Gastroesophageal sphincter (tissue), 4 donors: Measurements from ENCODE around the gene LRCH3. TPM values are rescaled to one million over a fixed set of nuclear protein-coding genes. Genes with fewer than 3 reads are reported as not detected.
"Not testable (repeated sequence)": the region's sequence is repeated elsewhere in the genome, so short reads cannot be mapped to it uniquely, and the experiment has no call there.

Source experiments
- ATAC-seq: fragments of 150-250 bp; one replicate; pipeline ENCODE4 v1.9.1; 2016; ENCODE audit warnings: mild to moderate bottlenecking, moderate library complexity
- H3K27ac ChIP-seq, 4 donors: fragments of 200-600 bp; sonication (generic) in 3 of 4; 1 replicate in 3 of 4; 2 replicates in 1 of 4; pipeline ENCODE4 v1.5.1; 2016 to 2019
- H3K27me3 ChIP-seq: fragments of 200-600 bp; sonication (generic); one replicate; pipeline ENCODE4 v1.5.1; 2019
- H3K36me3 ChIP-seq, 2 donors: fragments of 200-600 bp; sonication (generic); one replicate each; pipeline ENCODE4 v1.5.1; 2019; ENCODE audit warnings: control low read depth in 1 of 2
- H3K4me1 ChIP-seq, 3 donors: fragments of 200-600 bp; sonication (generic); 1 replicate in 2 of 3; 2 replicates in 1 of 3; pipeline ENCODE4 v1.5.1; 2016 to 2019; ENCODE audit warnings: control low read depth in 2 of 3
- H3K4me3 ChIP-seq, 2 donors: fragments of 200-600 bp; sonication (generic); one replicate each; pipeline ENCODE4 v1.5.1; 2019; ENCODE audit warnings: mild to moderate bottlenecking in 1 of 2, moderate library complexity in 1 of 2
- H3K9me3 ChIP-seq, 3 donors: fragments of 200-600 bp; sonication (generic); one replicate each; pipeline ENCODE4 v1.5.1; 2017 to 2019; ENCODE audit warnings: control low read depth in 2 of 3
- CTCF ChIP-seq, 4 experiments: fragments of 200-600 bp in 2 of 4; fragments of 450-650 bp in 2 of 4; sonication (generic) in 1 of 4; IDR thresholded peaks; one replicate each; pipeline ENCODE4 v1.5.1; 2017 to 2019; ENCODE audit warnings: antibody characterized with exemption in 4 of 4, mild to moderate bottlenecking in 2 of 4, moderate library complexity in 2 of 4
- EP300 ChIP-seq: sonication (generic); formaldehyde crosslinking; IDR thresholded peaks from one replicate; pipeline ENCODE4 v1.6.1; 2017; ENCODE audit warnings: antibody characterized with exemption, mild to moderate bottlenecking
- POLR2A ChIP-seq, 2 donors: fragments of 450-650 bp; IDR thresholded peaks; one replicate each; pipeline ENCODE4 v1.6.1; 2017; ENCODE audit warnings: antibody characterized with exemption in 2 of 2, mild to moderate bottlenecking in 2 of 2, moderate library complexity in 1 of 2
- POLR2AphosphoS5 ChIP-seq: sonication (generic); formaldehyde crosslinking; IDR thresholded peaks from one replicate; pipeline ENCODE4 v1.6.1; 2017; ENCODE audit warnings: antibody characterized with exemption
- WGBS, 2 donors: methylation state at CpG; one replicate each; pipeline ENCODE4 v1.1.5; 2018; ENCODE audit warnings: low coverage in 1 of 2; 5-methylcytosine and 5-hydroxymethylcytosine counted together
- total RNA-seq, 4 donors: library from RNA; depleted of rRNA; stranded (reverse); fragments of >200 nt; gene quantifications; one replicate each; pipeline ENCODE4 v1.1.0, GENCODE V29; 2016

The LRCH3 gene
- total RNA-seq, 4 donors from 2014 or later, result 39.0 to 158 (median 69.6) TPM

- 76% methylated on average over 9 to 10 of the region's 33 CpGs for WGBS, 2 donors
Observed at GRCh38 chr3:197912741-197913476, 121.9 kb downstream of the LRCH3 start.

GRCh38 chr3:197913641-197914380, 122.8 kb downstream of the LRCH3 start:
- Histone ChIP-seq H3K9me3 (no peaks in the 10 kb centered on the region), H3K27ac (no peak overlapping the region), H3K36me3 (peaks cover 0 to 21% of the 10 kb centered on the region in 2 donors), H3K27me3 (no peaks in the 10 kb centered on the region), H3K4me1 (no peaks in the 10 kb centered on the region), H3K4me3 (no peak overlapping the region)
- no peak for ATAC-seq
- TF ChIP-seq POLR2AphosphoS5 (no peak), CTCF (IDR thresholded peaks at IDR 0.05) (no peak), POLR2A (IDR thresholded peaks at IDR 0.05) (no peak), EP300 (no peak)
- whole genome bisulfite sequencing, 2 donors, result 93 to 97% methylated on average over 6 to 12 of the region's 12 CpGs

More at GRCh38 chr3:197912741-197913476, 121.9 kb downstream of the LRCH3 start:
- Histone ChIP-seq H3K4me3 (no peak overlapping the region), H3K27ac (no peak overlapping the region), H3K4me1 (no peaks in the 10 kb centered on the region), H3K36me3 (peaks cover 0 to 19% of the 10 kb centered on the region in 2 donors), H3K27me3 (no peaks in the 10 kb centered on the region), H3K9me3 (no peaks in the 10 kb centered on the region)
- TF ChIP-seq CTCF (IDR thresholded peaks at IDR 0.05) (no peak), EP300 (no peak), POLR2A (IDR thresholded peaks at IDR 0.05) (no peak), POLR2AphosphoS5 (no peak)
- ATAC-seq, result no peak

DNA sequence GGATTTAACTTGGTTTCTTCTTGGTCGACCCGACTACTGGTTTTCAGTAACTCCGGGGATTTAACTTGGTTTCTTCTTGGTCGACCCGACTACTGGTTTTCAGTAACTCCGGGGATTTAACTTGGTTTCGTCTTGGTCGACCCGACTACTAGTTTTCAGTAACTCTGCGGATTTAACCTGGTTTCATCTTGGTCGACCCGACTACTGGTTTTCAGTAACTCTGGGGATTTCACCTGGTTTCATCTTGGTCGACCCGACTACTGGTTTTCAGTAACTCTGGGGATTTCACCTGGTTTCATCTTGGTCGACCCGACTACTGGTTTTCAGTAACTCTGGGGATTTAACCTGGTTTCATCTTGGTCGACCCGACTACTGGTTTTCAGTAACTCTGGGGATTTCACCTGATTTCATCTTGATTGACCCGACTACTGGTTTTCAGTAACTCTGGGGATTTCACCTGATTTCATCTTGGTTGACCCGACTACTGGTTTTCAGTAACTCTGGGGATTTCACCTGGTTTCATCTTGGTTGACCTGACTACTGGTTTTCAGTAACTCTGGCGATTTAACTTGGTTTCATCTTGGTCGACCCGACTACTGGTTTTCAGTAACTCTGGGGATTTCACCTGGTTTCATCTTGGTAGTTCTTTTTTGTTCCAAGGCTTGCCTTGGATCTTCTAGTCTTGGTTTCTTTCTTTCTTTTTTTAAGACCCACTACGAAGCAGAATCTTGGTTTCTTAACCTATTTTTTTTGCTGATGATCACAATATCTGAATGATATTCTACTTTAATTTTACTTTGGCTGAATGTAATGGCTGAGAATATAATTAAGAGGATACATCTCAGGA, 130.6 kb downstream of the LRCH3 start:
- 59 to 76% methylated on average over 5 to 16 of the region's 24 CpGs for WGBS, 2 donors

GRCh38 chr3:197926418-197926817, 135.4 kb downstream of the LRCH3 start:
- no peak overlapping the region for H3K27ac ChIP-seq
- H3K4me1 ChIP-seq, result no peaks in the 10 kb centered on the region
- no peak for ATAC-seq
- WGBS, 2 donors, result 51 to 65% methylated on average over 5 to 7 of the region's 7 CpGs
- H3K4me3 ChIP-seq, result no peak overlapping the region
- peaks cover 0 to 70% of the 10 kb centered on the region in 2 donors for H3K36me3 ChIP-seq
- no peak for TF ChIP-seq POLR2A (IDR thresholded peaks at IDR 0.05)
- TF ChIP-seq CTCF (IDR thresholded peaks at IDR 0.05), result no peak
- TF ChIP-seq EP300, result no peak
- TF ChIP-seq POLR2AphosphoS5, result no peak
- no peaks in the 10 kb centered on the region for H3K9me3 ChIP-seq
- no peaks in the 10 kb centered on the region for H3K27me3 ChIP-seq

More for the DNA sequence above, 130.6 kb downstream of the LRCH3 start:
- not testable (repeated sequence) for H3K27me3 ChIP-seq, ATAC-seq, H3K4me1 ChIP-seq, H3K4me3 ChIP-seq, H3K27ac ChIP-seq, H3K9me3 ChIP-seq
- peaks cover 0 to 44% of the 10 kb centered on the region in 2 donors for H3K36me3 ChIP-seq

DNA sequence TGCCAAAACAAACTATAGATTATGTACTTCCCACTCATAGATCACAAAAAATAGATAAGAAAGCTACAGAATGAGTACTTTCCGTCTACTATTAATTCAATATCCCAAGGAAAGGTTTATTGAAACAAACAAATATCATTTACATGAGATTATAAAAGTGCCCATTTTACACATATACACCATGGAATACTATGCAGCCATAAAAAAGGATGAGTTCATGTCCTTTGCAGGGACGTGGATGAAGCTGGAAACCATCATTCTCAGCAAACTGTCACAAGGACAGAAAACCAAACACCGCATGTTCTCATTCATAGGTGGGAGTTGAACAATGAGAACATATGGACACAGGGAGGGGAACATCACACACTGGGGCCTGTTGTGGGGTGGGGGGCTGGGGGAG, 136.5 kb downstream of the LRCH3 start:
- not testable (repeated sequence) for H3K27me3 ChIP-seq, ATAC-seq, H3K4me1 ChIP-seq, H3K9me3 ChIP-seq, H3K4me3 ChIP-seq, H3K27ac ChIP-seq
- peaks cover 0 to 66% of the 10 kb centered on the region in 2 donors for H3K36me3 ChIP-seq
- 95 to 100% methylated on average over 1 to 3 of the region's 3 CpGs for WGBS, 2 donors
